Natural killer cell treated with Interleukin-12 subunit alpha and Interleukin-12 subunit beta and Interleukin-15 and Interleukin-18, amount 100 ng/mL, for 72 hours (primary cell): ENCODE measurements around the gene RC3H1. TPM values are rescaled to one million over a fixed set of nuclear protein-coding genes. Genes with fewer than 3 reads are reported as not detected.

Source experiments
- ATAC-seq, 2 donors: fragments of 150-1000 bp; cut with Tn5 transposase in 1 of 2; sonication (Bioruptor Pico), chemical (Tn5 transposase) in 1 of 2; 2 replicates each; pipeline ENCODE4 v1.10.0; 2021
- DNase-seq: peaks from one replicate; pipeline ENCODE4 v3.0.0; 2022; ENCODE audit warnings: low spot score
- H3K27ac Mint-ChIP-seq, 2 donors: 1 replicate in 1 of 2; 2 replicates in 1 of 2; pipeline ENCODE4 v1.8.0; 2022; ENCODE audit warnings: mixed read lengths in 2 of 2, mild to moderate bottlenecking in 1 of 2, moderate library complexity in 1 of 2
- H3K27me3 Mint-ChIP-seq, 2 donors: 1 replicate in 1 of 2; 2 replicates in 1 of 2; pipeline ENCODE4 v1.8.0; 2022; ENCODE audit warnings: mixed read lengths in 2 of 2
- H3K36me3 Mint-ChIP-seq: one replicate; pipeline ENCODE4 v1.8.0; 2022; ENCODE audit warnings: mixed read lengths
- H3K4me1 Mint-ChIP-seq, 2 donors: 1 replicate in 1 of 2; 2 replicates in 1 of 2; pipeline ENCODE4 v1.8.0; 2022; ENCODE audit warnings: low read depth in 2 of 2, mixed read lengths in 2 of 2, mild to moderate bottlenecking in 1 of 2
- H3K4me3 Mint-ChIP-seq: one replicate; pipeline ENCODE4 v1.8.0; 2022; ENCODE audit warnings: mixed read lengths
- H3K9me3 Mint-ChIP-seq: 2 replicates; pipeline ENCODE4 v1.8.0; 2022; ENCODE audit warnings: mixed read lengths
- total RNA-seq, 2 donors: library from RNA; stranded (reverse); gene quantifications; one replicate each; pipeline ENCODE4 v1.2.3, GENCODE V29; 2022

RC3H1 gene
- total RNA-seq, 2 donors from 2014 or later, result 53.2 to 65.4 TPM

DNA sequence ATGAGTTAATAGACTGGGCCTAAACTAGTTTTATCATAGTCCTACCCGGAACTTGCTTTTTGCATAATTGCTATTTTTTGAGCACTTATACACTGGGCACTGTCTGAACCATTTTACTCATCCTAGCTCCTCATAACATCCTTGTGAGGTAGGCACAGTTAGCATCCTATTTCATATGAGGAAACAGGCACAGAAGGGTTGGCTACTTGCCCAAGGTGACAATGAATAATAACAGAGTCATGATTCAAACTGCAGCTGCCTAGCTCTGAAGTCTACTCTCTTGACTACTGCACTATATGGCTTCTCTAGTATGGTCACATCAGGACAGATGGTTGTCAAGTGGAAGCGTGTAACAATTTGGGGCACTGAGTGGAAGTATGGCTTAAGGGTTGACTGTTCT lies 18.2 kb upstream of the RC3H1 start:
- ATAC-seq (peak in 1 of 2 donors; percentile 56), DNase-seq (no peak)
- Mint-ChIP-seq H3K9me3 (no peaks in the 10 kb centered on the region), H3K4me1 (no peaks in the 10 kb centered on the region), H3K27me3 (peaks cover 0 to 3% of the 10 kb centered on the region in 2 donors), H3K4me3 (no peak overlapping the region), H3K27ac (no peak overlapping the region), H3K36me3 (no peaks in the 10 kb centered on the region)

- H3K36me3 Mint-ChIP-seq, result no peaks in the 10 kb centered on the region
These were observed 16.9 kb upstream of the RC3H1 start for GRCh38 chr1:174039027-174039426.

GRCh38 chr1:174036798-174037197 lies 14.6 kb upstream of the RC3H1 start:
- no peak for DNase-seq
- H3K36me3 Mint-ChIP-seq, result no peaks in the 10 kb centered on the region
- no peak overlapping the region for H3K4me3 Mint-ChIP-seq
- H3K4me1 Mint-ChIP-seq, result no peaks in the 10 kb centered on the region
- ATAC-seq, result no peak
- H3K27me3 Mint-ChIP-seq, result peaks cover 0 to 3% of the 10 kb centered on the region in 2 donors
- H3K27ac Mint-ChIP-seq, result no peak overlapping the region
- no peaks in the 10 kb centered on the region for H3K9me3 Mint-ChIP-seq

More at GRCh38 chr1:174039027-174039426, 16.9 kb upstream of the RC3H1 start:
- ATAC-seq (no peak), DNase-seq (no peak)
- Mint-ChIP-seq H3K9me3 (no peaks in the 10 kb centered on the region), H3K27me3 (peaks cover 0 to 3% of the 10 kb centered on the region in 2 donors), H3K4me3 (no peak overlapping the region), H3K27ac (no peak overlapping the region), H3K4me1 (no peaks in the 10 kb centered on the region)

DNA sequence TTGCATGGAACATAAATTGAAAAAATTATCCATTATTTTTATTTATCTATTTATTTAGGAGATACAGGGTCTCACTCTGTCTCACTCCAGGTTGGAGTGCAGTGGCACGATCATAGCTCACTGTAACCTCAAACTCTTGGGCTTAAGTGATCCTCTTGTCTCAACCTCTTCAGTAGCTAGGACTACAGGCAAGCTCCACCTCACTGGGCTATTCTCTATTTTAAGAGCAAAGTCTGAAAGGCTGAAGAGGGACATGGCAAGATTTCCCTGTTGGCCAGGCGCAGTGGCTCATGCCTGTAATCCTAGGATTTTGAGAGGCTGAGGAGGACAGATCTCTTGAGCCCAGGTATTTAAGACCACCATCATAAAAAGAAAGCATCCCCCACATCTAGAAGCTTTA lies 14.0 kb upstream of the RC3H1 start:
- Mint-ChIP-seq H3K27ac (no peak overlapping the region), H3K4me1 (no peaks in the 10 kb centered on the region), H3K9me3 (no peaks in the 10 kb centered on the region), H3K27me3 (peaks cover 0 to 3% of the 10 kb centered on the region in 2 donors), H3K36me3 (no peaks in the 10 kb centered on the region), H3K4me3 (no peak overlapping the region)
- DNase-seq (no peak), ATAC-seq (no peak)

- Mint-ChIP-seq H3K4me3 (no peak overlapping the region), H3K36me3 (no peaks in the 10 kb centered on the region), H3K4me1 (peaks cover 17 to 19% of the 10 kb centered on the region in 2 donors), H3K9me3 (no peaks in the 10 kb centered on the region), H3K27me3 (peaks cover 0 to 3% of the 10 kb centered on the region in 2 donors), H3K27ac (no peak overlapping the region)
- ATAC-seq, result no peak
- no peak for DNase-seq
These were observed 10.6 kb upstream of the RC3H1 start for GRCh38 chr1:174032671-174033222.

DNA sequence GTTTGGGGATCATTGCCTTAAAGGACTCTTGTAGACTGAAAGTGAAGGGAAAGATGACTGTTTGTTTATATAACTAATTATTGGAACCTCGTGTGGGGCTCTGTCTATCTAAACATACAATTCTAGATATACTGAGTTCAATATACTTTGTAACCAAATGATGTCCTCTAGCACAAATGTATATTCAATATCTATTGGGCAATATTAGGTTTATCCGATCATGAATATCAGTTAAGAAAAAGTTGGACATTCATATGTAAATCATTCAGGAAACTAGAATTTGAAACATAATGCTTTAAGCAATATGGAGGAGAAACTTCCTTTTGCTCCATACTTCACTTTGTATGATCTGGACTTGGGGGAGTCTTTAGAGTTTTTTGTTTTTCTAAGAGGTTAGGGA lies 8.9 kb upstream of the RC3H1 start:
- no peaks in the 10 kb centered on the region for H3K9me3 Mint-ChIP-seq
- no peak for DNase-seq
- peaks cover 24 to 26% of the 10 kb centered on the region in 2 donors for H3K4me1 Mint-ChIP-seq

DNA sequence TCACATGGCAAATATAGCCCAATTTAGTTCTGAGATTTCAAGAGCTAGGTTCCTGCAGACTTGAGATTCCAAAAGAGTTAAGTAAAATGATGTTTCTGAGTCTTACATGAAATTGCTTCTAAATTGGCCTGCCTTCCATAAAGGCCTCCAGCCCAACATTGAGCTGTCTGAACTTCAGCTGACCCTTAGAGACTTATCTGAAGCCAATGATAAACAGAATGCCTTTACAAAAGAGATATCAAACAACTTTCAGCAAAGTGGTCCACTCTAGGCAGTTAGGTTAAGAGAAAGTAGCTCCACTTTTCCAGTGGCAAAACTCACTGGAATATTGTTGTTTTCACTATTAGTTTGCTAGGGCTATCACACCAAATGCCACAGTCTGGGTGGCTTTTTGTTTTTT lies 6.3 kb upstream of the RC3H1 start:
- Mint-ChIP-seq H3K4me1 (peaks cover 26% of the 10 kb centered on the region in 2 donors), H3K36me3 (no peaks in the 10 kb centered on the region), H3K4me3 (peak overlapping the region; percentile 27), H3K27me3 (no peaks in the 10 kb centered on the region), H3K27ac (peak overlapping the region in 1 of 2 donors; percentile 35), H3K9me3 (no peaks in the 10 kb centered on the region)
- ATAC-seq (no peak), DNase-seq (no peak)

More for the DNA sequence above, 8.9 kb upstream of the RC3H1 start:
- no peak for ATAC-seq
- H3K4me3 Mint-ChIP-seq, result no peak overlapping the region
- H3K27ac Mint-ChIP-seq, result no peak overlapping the region
- no peaks in the 10 kb centered on the region for H3K36me3 Mint-ChIP-seq
- peaks cover 0 to 3% of the 10 kb centered on the region in 2 donors for H3K27me3 Mint-ChIP-seq

DNA sequence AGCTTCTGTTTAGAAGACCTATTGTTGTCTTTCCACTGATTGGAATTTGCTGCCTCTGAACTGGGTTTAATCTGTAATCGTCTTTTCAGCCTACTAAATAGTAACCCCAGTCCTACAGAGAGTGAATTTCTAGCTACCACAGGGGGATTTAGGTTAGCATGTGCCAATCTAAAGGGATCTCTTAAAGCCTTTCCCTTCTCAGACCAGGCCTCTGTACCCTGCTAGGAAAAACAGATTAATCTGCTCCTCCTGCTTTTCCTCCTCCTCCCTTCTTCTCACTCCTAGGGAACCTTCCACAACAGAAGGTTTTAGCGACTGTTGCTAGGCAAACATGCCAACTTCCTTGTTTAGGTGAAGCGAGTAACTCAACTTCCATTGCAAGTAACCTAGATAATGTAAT lies 1.3 kb upstream of the RC3H1 start:
- Mint-ChIP-seq H3K36me3 (peaks cover 8% of the 10 kb centered on the region), H3K4me1 (peaks cover 37 to 42% of the 10 kb centered on the region in 2 donors), H3K9me3 (no peaks in the 10 kb centered on the region), H3K27ac (peak overlapping the region; percentile 86 to 96), H3K4me3 (peak overlapping the region; percentile 94), H3K27me3 (no peaks in the 10 kb centered on the region)
- no peak for ATAC-seq
- no peak for DNase-seq

GRCh38 chr1:174022976-174023277 lies 770 bp upstream of the RC3H1 start:
- H3K4me3 Mint-ChIP-seq, result peak overlapping the region; percentile 94
- H3K36me3 Mint-ChIP-seq, result peaks cover 8% of the 10 kb centered on the region
- H3K27me3 Mint-ChIP-seq, result no peaks in the 10 kb centered on the region

DNA sequence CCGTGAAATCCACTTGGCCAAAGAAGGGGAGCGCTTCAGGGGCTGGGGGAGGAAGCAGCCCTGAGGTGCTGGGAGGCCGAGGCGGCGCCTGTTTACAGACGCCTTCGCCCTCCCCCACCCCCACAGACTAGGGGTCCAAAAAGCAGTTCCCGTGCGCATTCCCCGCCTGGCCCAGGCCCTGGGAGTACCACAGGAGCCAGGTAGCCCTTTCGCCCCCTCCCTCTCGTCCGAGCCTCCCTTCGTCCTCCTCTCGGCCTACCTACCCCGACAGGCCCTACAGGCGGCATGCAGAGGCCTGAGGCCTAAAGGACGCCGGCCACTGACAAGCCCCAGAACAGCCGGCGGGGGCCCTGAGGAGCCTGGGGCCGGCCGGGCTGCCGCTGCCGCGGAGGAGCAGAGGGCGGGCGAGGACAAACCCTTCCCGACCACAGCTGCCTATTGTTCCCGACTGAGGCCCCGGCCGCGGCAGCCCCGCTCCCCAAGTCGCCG lies 522 bp downstream of the RC3H1 start:
- peak overlapping the region; percentile 86 to 96 for H3K27ac Mint-ChIP-seq
- no peaks in the 10 kb centered on the region for H3K27me3 Mint-ChIP-seq
- peak; percentile 61 for DNase-seq
- no peaks in the 10 kb centered on the region for H3K9me3 Mint-ChIP-seq
- peak overlapping the region; percentile 94 for H3K4me3 Mint-ChIP-seq
- H3K4me1 Mint-ChIP-seq, result peaks cover 33 to 39% of the 10 kb centered on the region in 2 donors
- ATAC-seq, result peak; percentile 68 to 69
- peaks cover 8% of the 10 kb centered on the region for H3K36me3 Mint-ChIP-seq

More at GRCh38 chr1:174022976-174023277, 770 bp upstream of the RC3H1 start:
- H3K4me1 Mint-ChIP-seq, result peaks cover 37 to 41% of the 10 kb centered on the region in 2 donors
- H3K27ac Mint-ChIP-seq, result peak overlapping the region; percentile 86 to 96
- DNase-seq (no peak), ATAC-seq (no peak)
- H3K9me3 Mint-ChIP-seq, result no peaks in the 10 kb centered on the region

- Mint-ChIP-seq H3K4me3 (peak overlapping the region; percentile 22), H3K4me1 (peaks cover 38 to 45% of the 10 kb centered on the region in 2 donors), H3K27ac (no peak overlapping the region), H3K9me3 (no peaks in the 10 kb centered on the region), H3K36me3 (peaks cover 8% of the 10 kb centered on the region), H3K27me3 (no peaks in the 10 kb centered on the region)
- ATAC-seq (no peak), DNase-seq (no peak)
These were observed 3.6 kb downstream of the RC3H1 start for GRCh38 chr1:174018565-174018964.

DNA sequence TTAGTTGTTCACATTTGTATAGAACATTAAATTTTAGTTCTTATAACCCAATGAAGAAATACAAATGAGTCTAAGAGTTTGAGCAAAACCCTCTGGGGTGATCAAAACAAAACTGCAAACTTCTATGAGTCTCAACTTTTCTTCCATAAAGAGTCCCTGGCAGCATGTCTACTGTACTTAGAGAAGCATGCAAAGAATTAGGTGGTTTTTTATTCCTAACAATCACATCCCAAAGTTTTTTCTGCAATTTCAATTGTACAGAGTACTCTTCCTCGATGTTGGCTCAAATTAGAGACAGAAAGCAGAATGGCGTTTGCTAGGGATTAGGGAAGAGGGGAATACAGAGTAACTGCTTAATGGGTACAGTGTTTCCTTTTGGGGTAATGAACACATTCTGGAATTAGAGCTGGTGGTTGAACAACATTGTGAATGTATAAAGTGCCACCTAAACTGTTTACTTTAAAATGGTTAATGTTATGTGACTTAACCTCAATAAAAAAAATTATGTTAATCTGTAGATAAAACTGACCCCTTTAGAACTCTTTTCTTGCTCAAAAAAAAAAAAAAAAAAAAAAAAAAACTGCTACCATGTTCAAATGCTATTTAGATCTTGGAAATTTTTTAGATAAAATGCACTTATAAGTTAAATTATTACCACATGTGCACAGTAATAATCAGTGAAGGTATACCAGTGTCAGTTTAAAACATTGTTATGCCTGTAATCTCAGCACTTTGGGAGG lies 4.8 kb downstream of the RC3H1 start:
- no peaks in the 10 kb centered on the region for H3K27me3 Mint-ChIP-seq
- H3K4me3 Mint-ChIP-seq, result no peak overlapping the region
- H3K4me1 Mint-ChIP-seq, result peaks cover 35 to 39% of the 10 kb centered on the region in 2 donors
- peaks cover 8% of the 10 kb centered on the region for H3K36me3 Mint-ChIP-seq
- DNase-seq, result no peak
- H3K9me3 Mint-ChIP-seq, result no peaks in the 10 kb centered on the region
- H3K27ac Mint-ChIP-seq, result peak overlapping the region in 1 of 2 donors; percentile 43
- no peak for ATAC-seq

DNA sequence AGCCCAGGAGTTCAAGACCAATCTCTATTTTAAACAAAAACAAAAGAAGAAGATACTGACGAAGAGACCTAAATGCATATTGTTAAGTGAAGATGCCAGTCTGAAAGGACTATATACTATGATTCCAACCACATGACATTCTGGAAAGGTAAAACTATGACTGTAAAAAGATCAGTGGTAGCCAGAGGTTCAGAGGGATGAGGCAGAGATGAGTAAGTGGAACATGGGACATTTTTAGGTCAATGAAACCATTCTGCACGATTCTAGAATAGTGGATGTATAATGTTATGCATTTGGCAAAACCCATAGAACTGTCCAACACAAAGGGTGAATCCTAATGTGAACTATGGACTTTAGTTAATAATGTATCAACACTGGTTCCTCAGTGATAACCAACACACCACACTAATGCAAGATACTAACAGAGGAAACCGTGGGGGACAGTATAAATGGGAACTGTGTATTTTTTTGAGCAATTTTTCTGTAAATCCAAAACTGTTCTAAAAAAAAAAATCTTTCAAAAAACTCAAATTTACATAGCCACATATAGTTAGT lies 8.2 kb downstream of the RC3H1 start:
- DNase-seq (no peak), ATAC-seq (no peak)
- no peak overlapping the region for H3K27ac Mint-ChIP-seq
- H3K36me3 Mint-ChIP-seq, result no peaks in the 10 kb centered on the region
- peaks cover 39 to 42% of the 10 kb centered on the region in 2 donors for H3K4me1 Mint-ChIP-seq
- peaks cover 2% of the 10 kb centered on the region for H3K9me3 Mint-ChIP-seq
- no peaks in the 10 kb centered on the region for H3K27me3 Mint-ChIP-seq
- H3K4me3 Mint-ChIP-seq, result no peak overlapping the region

DNA sequence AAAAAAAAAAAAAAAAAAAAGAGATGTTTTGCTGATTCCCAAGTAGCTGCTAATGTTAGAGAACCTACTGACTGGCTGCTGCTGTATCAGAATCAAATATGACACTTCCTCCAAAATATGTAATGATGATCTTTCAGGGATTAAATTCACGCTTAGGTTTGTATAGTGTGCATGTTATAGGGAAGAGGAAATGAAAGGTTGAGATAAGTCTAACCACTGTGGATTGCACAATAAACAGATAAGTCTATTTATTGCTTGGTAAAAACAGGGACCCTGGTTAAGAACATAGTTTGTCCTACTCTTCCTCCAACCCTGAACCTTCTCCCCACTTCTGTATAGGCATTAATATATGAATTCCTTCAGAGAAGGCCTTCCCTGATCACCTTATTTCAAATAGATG lies 13.2 kb downstream of the RC3H1 start:
- H3K9me3 Mint-ChIP-seq, result peaks cover 2% of the 10 kb centered on the region
- ATAC-seq, result peak; percentile 46 to 52
- peaks cover 42 to 46% of the 10 kb centered on the region in 2 donors for H3K4me1 Mint-ChIP-seq
- no peak for DNase-seq
- no peaks in the 10 kb centered on the region for H3K36me3 Mint-ChIP-seq
- peak overlapping the region; percentile 5 to 18 for H3K27ac Mint-ChIP-seq
- H3K27me3 Mint-ChIP-seq, result no peaks in the 10 kb centered on the region
- H3K4me3 Mint-ChIP-seq, result peak overlapping the region; percentile 16
